ENCODE results near the gene FBXW7. TPM values are rescaled to one million over a fixed set of nuclear protein-coding genes. Genes with fewer than 3 reads are reported as not detected.

Gene FBXW7
- total and polyA plus RNA-seq, 2 experiments from 2014 or later = 19.7 to 67.7 TPM

- Histone ChIP-seq H3K27me3 (no peaks in the 10 kb centered on the region), H3K4me1 (ENCODE audit: low read depth) (peaks cover 16% of the 10 kb centered on the region), H3K9me3 (ENCODE audit: low read depth) (no peaks in the 10 kb centered on the region), H3K4me3 (no peak overlapping the region), H3K27ac (no peak overlapping the region), H3K36me3 (no peaks in the 10 kb centered on the region)
- no peak for TF ChIP-seq CTCF (IDR thresholded peaks at IDR 0.05; ENCODE audit: low read depth, low read length)
- DNase-seq (ENCODE audit: low read depth in 1 of 2, low spot score in 1 of 2) = no peak
These were observed 42.8 kb upstream of the FBXW7 start for GRCh38 chr4:152578670-152579069.

- Histone ChIP-seq H3K36me3 (no peaks in the 10 kb centered on the region), H3K9me3 (ENCODE audit: low read depth) (no peaks in the 10 kb centered on the region), H3K27ac (no peak overlapping the region), H3K4me3 (no peak overlapping the region), H3K4me1 (ENCODE audit: low read depth) (peaks cover 16% of the 10 kb centered on the region), H3K27me3 (no peaks in the 10 kb centered on the region)
- no peak for TF ChIP-seq CTCF (IDR thresholded peaks at IDR 0.05; ENCODE audit: low read depth, low read length)
- DNase-seq (ENCODE audit: low read depth in 1 of 2, low spot score in 1 of 2) = no peak
These were observed 42.0 kb upstream of the FBXW7 start for GRCh38 chr4:152577708-152578396.

- Histone ChIP-seq H3K36me3 (no peaks in the 10 kb centered on the region), H3K27me3 (no peaks in the 10 kb centered on the region), H3K4me3 (no peak overlapping the region), H3K27ac (no peak overlapping the region), H3K4me1 (ENCODE audit: low read depth) (peaks cover 16% of the 10 kb centered on the region), H3K9me3 (ENCODE audit: low read depth) (no peaks in the 10 kb centered on the region)
- no peak for DNase-seq (ENCODE audit: low read depth in 1 of 2, low spot score in 1 of 2)
- TF ChIP-seq CTCF (IDR thresholded peaks at IDR 0.05; ENCODE audit: low read depth, low read length) = no peak
These were observed 39.6 kb upstream of the FBXW7 start for GRCh38 chr4:152575533-152575932.

GRCh38 chr4:152573861-152574260, 38.0 kb upstream of the FBXW7 start:
- Histone ChIP-seq H3K4me3 (no peak overlapping the region), H3K36me3 (no peaks in the 10 kb centered on the region), H3K9me3 (ENCODE audit: low read depth) (no peaks in the 10 kb centered on the region), H3K27ac (no peak overlapping the region), H3K4me1 (ENCODE audit: low read depth) (peaks cover 9% of the 10 kb centered on the region), H3K27me3 (no peaks in the 10 kb centered on the region)
- TF ChIP-seq CTCF (IDR thresholded peaks at IDR 0.05; ENCODE audit: low read depth, low read length) = no peak
- no peak for DNase-seq (ENCODE audit: low read depth in 1 of 2, low spot score in 1 of 2)

DNA sequence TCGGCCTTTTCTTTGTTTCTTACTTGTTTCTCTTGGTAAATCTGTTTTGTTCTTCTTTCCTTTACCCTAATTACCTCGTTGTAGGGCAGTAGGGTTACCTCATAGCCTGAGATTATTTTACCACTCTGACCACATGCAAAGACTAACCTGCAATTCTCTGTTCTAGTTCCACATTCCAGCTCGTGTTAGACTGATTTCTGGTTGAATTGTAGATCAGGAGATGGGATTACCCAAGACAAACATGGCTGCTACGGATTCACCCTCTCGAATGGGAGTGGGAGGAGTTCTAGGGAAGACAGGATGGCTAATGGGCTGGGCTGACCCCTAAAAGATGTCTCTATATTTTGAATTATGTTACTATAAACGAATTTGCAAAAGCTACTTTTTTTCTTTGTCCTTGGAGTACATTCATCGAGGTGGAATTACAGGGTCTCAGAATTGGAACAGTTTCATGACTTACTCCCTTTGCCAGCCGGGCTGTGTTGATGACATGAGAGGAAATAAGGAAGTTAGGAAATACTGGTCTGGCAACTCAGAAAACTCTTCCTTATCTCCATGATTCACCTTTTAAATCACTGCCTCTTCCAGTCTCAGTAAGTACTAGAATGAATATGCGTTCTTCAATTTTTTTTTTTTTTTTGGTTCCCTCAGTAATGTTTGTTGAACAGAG, 36.7 kb upstream of the FBXW7 start:
- TF ChIP-seq CTCF (IDR thresholded peaks at IDR 0.05; ENCODE audit: low read depth, low read length) = no peak
- Histone ChIP-seq H3K4me3 (no peak overlapping the region), H3K36me3 (no peaks in the 10 kb centered on the region), H3K27ac (no peak overlapping the region), H3K9me3 (ENCODE audit: low read depth) (no peaks in the 10 kb centered on the region), H3K27me3 (no peaks in the 10 kb centered on the region), H3K4me1 (ENCODE audit: low read depth) (peaks cover under 1% of the 10 kb centered on the region)
- DNase-seq (ENCODE audit: low read depth in 1 of 2, low spot score in 1 of 2) = peak in 1 of 2 donors; percentile 92
